SH-SY5Y (cell line): ENCODE measurements around the gene ARG2.

Source experiments
- GATA2 ChIP-seq: IDR thresholded peaks from 2 replicates; pipeline ENCODE4 v1.6.1; 2011; ENCODE audit warnings: mild to moderate bottlenecking, low read depth, low read length
- GATA3 ChIP-seq: IDR thresholded peaks from 2 replicates; pipeline ENCODE4 v1.6.1; 2011; ENCODE audit warnings: low read depth, mild to moderate bottlenecking, low read length, moderate library complexity

DNA sequence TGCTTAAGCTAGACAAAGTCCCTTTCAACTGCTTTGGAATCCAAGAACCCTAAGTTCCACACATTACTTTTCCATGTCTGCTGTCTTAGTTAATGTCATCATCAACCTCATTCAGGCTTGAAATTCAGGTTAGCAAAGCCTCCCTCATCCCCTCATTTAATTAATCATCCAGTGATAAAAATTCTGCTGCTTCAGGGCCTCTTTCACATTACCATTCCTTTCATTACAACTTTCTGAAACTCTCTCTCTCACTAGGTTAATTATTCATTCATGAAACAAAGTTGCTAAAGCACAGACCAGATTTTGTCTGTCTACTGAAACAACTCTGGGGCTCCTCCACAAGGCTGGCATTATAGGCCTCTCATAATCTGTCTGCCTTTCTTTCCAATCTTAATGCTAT lies 64.1 kb downstream of the ARG2 start:
- TF ChIP-seq GATA3 (no peak), GATA2 (no peak)
